ENCODE data around the gene DUSP15. TPM values are rescaled to one million over a fixed set of nuclear protein-coding genes. Genes with fewer than 3 reads are reported as not detected.
A peak's percentile ranks its signal among the peaks of the same experiment; 100 is the strongest.
"Not testable (repeated sequence)": the region's sequence is repeated elsewhere in the genome, so short reads cannot be mapped to it uniquely, and the experiment has no call there.

DUSP15 gene
- polyA plus RNA-seq, 12 donors: 1.1 to 6.1 (median 1.8) TPM; not detected in 2

- DNase-seq: peak; percentile 82
These were observed 47.7 kb downstream of the DUSP15 start for GRCh38 chr20:31822421-31823330.

GRCh38 chr20:31821427-31821826 lies 48.9 kb downstream of the DUSP15 start:
- no peak for DNase-seq

- DNase-seq: no peak
These were observed 50.1 kb downstream of the DUSP15 start for GRCh38 chr20:31820228-31820627.

- no peak for DNase-seq
These were observed 51.1 kb downstream of the DUSP15 start, which contains the start of gene MYLK2 for GRCh38 chr20:31819083-31819784. Gene MYLK2 (plus strand): TSS chr20:31819356. CDS start chr20:31819581, 225 bp downstream.

GRCh38 chr20:31818376-31818908 lies 51.9 kb downstream of the DUSP15 start:
- no peak for DNase-seq

- DNase-seq: no peak
These were observed 52.9 kb downstream of the DUSP15 start for GRCh38 chr20:31817461-31817860.

GRCh38 chr20:31816221-31816620 lies 54.1 kb downstream of the DUSP15 start:
- no peak for DNase-seq

- DNase-seq: no peak
These were observed 54.7 kb downstream of the DUSP15 start for GRCh38 chr20:31815408-31816188.

- DNase-seq: not testable (repeated sequence)
These were observed 56.2 kb downstream of the DUSP15 start for GRCh38 chr20:31814142-31814541.

- no peak for DNase-seq
These were observed 56.7 kb downstream of the DUSP15 start for GRCh38 chr20:31813611-31814010.

- DNase-seq: peak; percentile 31
These were observed 58.3 kb downstream of the DUSP15 start for GRCh38 chr20:31811796-31812728.

- no peak for DNase-seq
These were observed 59.1 kb downstream of the DUSP15 start for GRCh38 chr20:31811198-31811597.

Other genes with a start within 250 kb of the DUSP15 start
- gene COX4I2, start 232.6 kb downstream of the DUSP15 start, polyA plus RNA-seq (ENCODE audit: insufficient read length in 12 of 12): 10 to 100 TPM in 2 of 12 donors, 1 to 10 TPM in 9, not detected in 1; 5.6 to 21.6 (median 7.8) TPM
- gene BCL2L1, start 147.7 kb downstream of the DUSP15 start, polyA plus RNA-seq (ENCODE audit: insufficient read length in 12 of 12): 10 to 100 TPM in 11 of 12 donors, not detected in 1; 24.0 to 55.2 (median 32.4) TPM
- 10 to 100 TPM in 11 of 12 donors, not detected in 1; 18.5 to 42.7 (median 29.6) TPM for gene TPX2, start 131.2 kb downstream of the DUSP15 start, polyA plus RNA-seq (ENCODE audit: insufficient read length in 12 of 12)
- gene MYLK2, start 51.2 kb downstream of the DUSP15 start, polyA plus RNA-seq (ENCODE audit: insufficient read length in 12 of 12): 10 to 100 TPM in 11 of 12 donors, not detected in 1; 14.1 to 79.5 (median 48.4) TPM
- 10 to 100 TPM in 1 of 12 donors, 1 to 10 TPM in 10, not detected in 1; 3.9 to 10.5 (median 4.7) TPM for gene FOXS1, start 24.9 kb downstream of the DUSP15 start, polyA plus RNA-seq (ENCODE audit: insufficient read length in 12 of 12)
- under 1 TPM in 7 of 12 donors, not detected in 5; 0.18 to 0.47 (median 0.38) TPM for gene TTLL9, start 107 bp upstream of the DUSP15 start, polyA plus RNA-seq (ENCODE audit: insufficient read length in 12 of 12)
- 10 to 100 TPM in 10 of 12 donors, 1 to 10 TPM in 1, not detected in 1; 8.9 to 35.8 (median 15.8) TPM for gene PDRG1, start 81.5 kb upstream of the DUSP15 start, polyA plus RNA-seq (ENCODE audit: insufficient read length in 12 of 12)
- gene XKR7, start 97.6 kb upstream of the DUSP15 start, polyA plus RNA-seq (ENCODE audit: insufficient read length in 12 of 12): 1 to 10 TPM in 1 of 12 donors, under 1 TPM in 10, not detected in 1; 0.03 to 1.3 (median 0.12) TPM
- gene CCM2L, start 139.9 kb upstream of the DUSP15 start, polyA plus RNA-seq (ENCODE audit: insufficient read length in 12 of 12): 10 to 100 TPM in 1 of 12 donors, 1 to 10 TPM in 10, not detected in 1; 4.2 to 12.7 (median 5.2) TPM
- 1 to 10 TPM in 11 of 12 donors, not detected in 1; 2.9 to 9.2 (median 3.8) TPM for gene HCK, start 181.7 kb upstream of the DUSP15 start, polyA plus RNA-seq (ENCODE audit: insufficient read length in 12 of 12)
- 10 to 100 TPM in 11 of 12 donors, not detected in 1; 37.7 to 58.7 (median 44.8) TPM for gene TM9SF4, start 239.2 kb upstream of the DUSP15 start, polyA plus RNA-seq (ENCODE audit: insufficient read length in 12 of 12)

Measured in muscle of arm (tissue), 12 donors.